Hepatocyte (in vitro differentiated cells): ENCODE data around the gene SMYD1.

ENCODE experiments used
- EZH2 ChIP-seq: fragments of 200-600 bp; sonication (generic); IDR thresholded peaks from 2 replicates; pipeline ENCODE4 v1.6.1; 2016; ENCODE audit warnings: antibody characterized with exemption, mild to moderate bottlenecking, borderline replicate concordance
- EZH2phosphoT487 ChIP-seq: fragments of 200-600 bp; sonication (generic); IDR thresholded peaks from one replicate; pipeline ENCODE4 v1.6.1; 2018; ENCODE audit warnings: antibody characterized with exemption, mild to moderate bottlenecking, low read depth, moderate library complexity; ENCODE audit not compliant: unreplicated experiment, severe bottlenecking
- TF ChIP-seq, protein P1 (sequence below): fragments of 200-600 bp; sonication (generic); IDR thresholded peaks from 2 replicates; pipeline ENCODE4 v1.5.1; 2016; ENCODE audit warnings: antibody characterized with exemption, mild to moderate bottlenecking; ENCODE audit not compliant: poor library complexity

DNA sequence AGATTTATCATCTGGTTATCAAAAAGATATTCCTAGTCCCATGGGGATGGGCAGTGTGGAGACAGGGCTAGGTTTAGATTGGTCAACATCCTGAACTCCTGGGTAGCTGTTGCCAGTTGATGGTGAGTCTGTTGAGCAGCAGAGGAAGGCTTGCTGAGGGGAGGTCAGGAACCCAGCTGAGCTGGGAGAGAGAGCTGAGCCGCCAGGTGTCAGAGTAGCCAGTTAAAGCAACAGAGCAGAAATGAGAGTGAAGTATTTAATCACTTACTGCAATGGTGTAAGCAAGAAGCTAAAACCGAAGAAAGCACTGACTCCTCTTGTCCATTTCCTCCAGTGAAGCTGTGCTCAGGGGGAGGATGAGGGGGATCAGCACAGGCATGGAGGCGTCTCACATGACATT, 29.6 kb downstream of the SMYD1 start:
- TF ChIP-seq, protein P1, sequence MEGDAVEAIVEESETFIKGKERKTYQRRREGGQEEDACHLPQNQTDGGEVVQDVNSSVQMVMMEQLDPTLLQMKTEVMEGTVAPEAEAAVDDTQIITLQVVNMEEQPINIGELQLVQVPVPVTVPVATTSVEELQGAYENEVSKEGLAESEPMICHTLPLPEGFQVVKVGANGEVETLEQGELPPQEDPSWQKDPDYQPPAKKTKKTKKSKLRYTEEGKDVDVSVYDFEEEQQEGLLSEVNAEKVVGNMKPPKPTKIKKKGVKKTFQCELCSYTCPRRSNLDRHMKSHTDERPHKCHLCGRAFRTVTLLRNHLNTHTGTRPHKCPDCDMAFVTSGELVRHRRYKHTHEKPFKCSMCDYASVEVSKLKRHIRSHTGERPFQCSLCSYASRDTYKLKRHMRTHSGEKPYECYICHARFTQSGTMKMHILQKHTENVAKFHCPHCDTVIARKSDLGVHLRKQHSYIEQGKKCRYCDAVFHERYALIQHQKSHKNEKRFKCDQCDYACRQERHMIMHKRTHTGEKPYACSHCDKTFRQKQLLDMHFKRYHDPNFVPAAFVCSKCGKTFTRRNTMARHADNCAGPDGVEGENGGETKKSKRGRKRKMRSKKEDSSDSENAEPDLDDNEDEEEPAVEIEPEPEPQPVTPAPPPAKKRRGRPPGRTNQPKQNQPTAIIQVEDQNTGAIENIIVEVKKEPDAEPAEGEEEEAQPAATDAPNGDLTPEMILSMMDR, result no peak
- TF ChIP-seq EZH2 (no peak), EZH2phosphoT487 (no peak)
